Upper lobe of left lung (tissue), 4 donors: ENCODE measurements around the gene SORBS1.

Source experiments
- EP300 ChIP-seq, 4 donors: sonication (generic); formaldehyde crosslinking; IDR thresholded peaks; one replicate each; pipeline ENCODE4 v1.5.1; 2017; ENCODE audit warnings: antibody characterized with exemption in 4 of 4, control low read depth in 2 of 4
- POLR2A ChIP-seq, 4 donors: fragments of 450-650 bp; IDR thresholded peaks; one replicate each; pipeline ENCODE4 v1.5.1; 2016 to 2017; ENCODE audit warnings: antibody characterized with exemption in 4 of 4, mild to moderate bottlenecking in 2 of 4
- POLR2AphosphoS5 ChIP-seq, 2 donors: sonication (generic); formaldehyde crosslinking; IDR thresholded peaks; one replicate each; pipeline ENCODE4 v1.5.1; 2017; ENCODE audit warnings: antibody characterized with exemption in 2 of 2
- TF ChIP-seq, protein P1 (sequence below), 6 experiments: fragments of 450-650 bp in 4 of 6; fragments of 200-600 bp in 2 of 6; sonication (generic) in 2 of 6; IDR thresholded peaks; one replicate each; pipeline ENCODE4 v1.5.1; 2016 to 2019; ENCODE audit warnings: antibody characterized with exemption in 6 of 6

DNA sequence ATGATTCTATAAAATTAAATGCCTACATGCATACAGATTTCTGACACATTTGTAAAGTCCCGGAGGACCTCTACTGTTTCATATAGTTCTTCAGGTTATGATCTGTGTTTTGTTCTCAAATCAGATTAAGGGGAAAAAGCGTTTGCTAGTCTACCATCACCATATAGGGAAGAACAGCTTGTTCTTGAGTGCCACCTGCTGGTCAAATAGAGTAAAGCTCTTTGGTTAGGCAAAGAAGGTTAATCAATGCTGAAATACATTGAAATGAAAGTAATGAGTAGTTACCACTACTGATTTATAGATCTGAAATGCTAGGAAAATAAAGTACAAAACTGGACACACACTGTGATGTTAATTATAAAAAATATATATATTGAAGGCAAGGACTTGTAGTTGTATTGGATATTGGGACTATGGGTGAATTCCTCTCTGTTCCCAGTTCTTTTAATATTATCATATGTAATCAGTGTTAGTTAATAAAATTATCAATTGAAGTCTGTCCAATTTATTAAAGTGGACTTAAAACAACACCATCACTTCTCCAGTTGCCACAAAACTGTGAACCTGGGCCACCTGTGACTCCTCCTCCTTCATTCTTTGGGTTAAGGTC is 197.8 kb downstream of the SORBS1 start:
- TF ChIP-seq, protein P1, sequence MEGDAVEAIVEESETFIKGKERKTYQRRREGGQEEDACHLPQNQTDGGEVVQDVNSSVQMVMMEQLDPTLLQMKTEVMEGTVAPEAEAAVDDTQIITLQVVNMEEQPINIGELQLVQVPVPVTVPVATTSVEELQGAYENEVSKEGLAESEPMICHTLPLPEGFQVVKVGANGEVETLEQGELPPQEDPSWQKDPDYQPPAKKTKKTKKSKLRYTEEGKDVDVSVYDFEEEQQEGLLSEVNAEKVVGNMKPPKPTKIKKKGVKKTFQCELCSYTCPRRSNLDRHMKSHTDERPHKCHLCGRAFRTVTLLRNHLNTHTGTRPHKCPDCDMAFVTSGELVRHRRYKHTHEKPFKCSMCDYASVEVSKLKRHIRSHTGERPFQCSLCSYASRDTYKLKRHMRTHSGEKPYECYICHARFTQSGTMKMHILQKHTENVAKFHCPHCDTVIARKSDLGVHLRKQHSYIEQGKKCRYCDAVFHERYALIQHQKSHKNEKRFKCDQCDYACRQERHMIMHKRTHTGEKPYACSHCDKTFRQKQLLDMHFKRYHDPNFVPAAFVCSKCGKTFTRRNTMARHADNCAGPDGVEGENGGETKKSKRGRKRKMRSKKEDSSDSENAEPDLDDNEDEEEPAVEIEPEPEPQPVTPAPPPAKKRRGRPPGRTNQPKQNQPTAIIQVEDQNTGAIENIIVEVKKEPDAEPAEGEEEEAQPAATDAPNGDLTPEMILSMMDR (IDR thresholded peaks at IDR 0.05), result peak; percentile 75 to 90 (median 86)
- TF ChIP-seq EP300 (IDR thresholded peaks at IDR 0.05) (no peak), POLR2A (IDR thresholded peaks at IDR 0.05) (no peak), POLR2AphosphoS5 (IDR thresholded peaks at IDR 0.05) (no peak)
